Body of pancreas (tissue), 4 donors: Measurements from ENCODE around the gene GNG3. TPM values are rescaled to one million over a fixed set of nuclear protein-coding genes. Genes with fewer than 3 reads are reported as not detected.

ENCODE experiments used
- ATAC-seq: fragments of 150-250 bp; one replicate; pipeline ENCODE4 v1.9.1; 2016
- DNase-seq, 4 donors: peaks; one replicate each; pipeline ENCODE4 v3.0.0-alpha.2; 2019
- H3K27ac ChIP-seq, 4 donors: fragments of 200-600 bp; sonication (generic); 1 replicate in 3 of 4; 2 replicates in 1 of 4; pipeline versions ENCODE4 v1.5.1 to v1.6.1; 2016 to 2019; ENCODE audit warnings: mild to moderate bottlenecking in 1 of 4, mixed read lengths in 1 of 4, moderate library complexity in 1 of 4
- H3K27me3 ChIP-seq, 2 donors: fragments of 200-600 bp; sonication (generic); one replicate each; pipeline ENCODE4 v1.6.0; 2016; ENCODE audit warnings: mild to moderate bottlenecking in 1 of 2
- H3K36me3 ChIP-seq, 2 donors: fragments of 200-600 bp; sonication (generic); replicated peaks in 1 of 2; 2 replicates each; pipeline ENCODE4 v1.5.1; 2016; ENCODE audit warnings: low read depth in 2 of 2; ENCODE audit not compliant: insufficient read depth in 1 of 2
- H3K4me1 ChIP-seq: fragments of 200-600 bp; sonication (generic); one replicate; pipeline ENCODE4 v1.6.0; 2016
- H3K4me3 ChIP-seq, 2 donors: fragments of 200-600 bp; sonication (generic); 1 replicate in 1 of 2; 2 replicates in 1 of 2; pipeline ENCODE4 v1.5.1; 2016 to 2019
- H3K9me3 ChIP-seq, 3 donors: fragments of 200-600 bp; sonication (generic); 1 replicate in 2 of 3; 2 replicates in 1 of 3; pipeline ENCODE4 v1.5.1; 2016
- CTCF ChIP-seq, 7 experiments: fragments of 450-650 bp in 4 of 7; fragments of 200-600 bp in 3 of 7; sonication (generic) in 3 of 7; IDR thresholded peaks; one replicate each; pipeline ENCODE4 v1.5.1; 2016 to 2019; ENCODE audit warnings: antibody characterized with exemption in 7 of 7
- POLR2A ChIP-seq, 3 donors: fragments of 450-650 bp; IDR thresholded peaks; one replicate each; pipeline ENCODE4 v1.6.1; 2016; ENCODE audit warnings: antibody characterized with exemption in 3 of 3, mild to moderate bottlenecking in 2 of 3
- WGBS, 2 donors: methylation state at CpG; one replicate each; pipeline ENCODE4 v1.1.5; 2017; 5-methylcytosine and 5-hydroxymethylcytosine counted together
- intact Hi-C: fragments of 100-400 bp; cut with DNase I; formaldehyde crosslinking; loops from one replicate; pipeline ENCODE4 v1.15.1; 2023
- total RNA-seq, 2 donors: library from RNA; depleted of rRNA; stranded (reverse); fragments of >200 nt; gene quantifications; one replicate each; pipeline ENCODE4 v1.1.0, GENCODE V29; 2016

Gene GNG3
- total RNA-seq, 2 donors from 2014 or later, result 1.0 TPM; not detected in 1

DNA sequence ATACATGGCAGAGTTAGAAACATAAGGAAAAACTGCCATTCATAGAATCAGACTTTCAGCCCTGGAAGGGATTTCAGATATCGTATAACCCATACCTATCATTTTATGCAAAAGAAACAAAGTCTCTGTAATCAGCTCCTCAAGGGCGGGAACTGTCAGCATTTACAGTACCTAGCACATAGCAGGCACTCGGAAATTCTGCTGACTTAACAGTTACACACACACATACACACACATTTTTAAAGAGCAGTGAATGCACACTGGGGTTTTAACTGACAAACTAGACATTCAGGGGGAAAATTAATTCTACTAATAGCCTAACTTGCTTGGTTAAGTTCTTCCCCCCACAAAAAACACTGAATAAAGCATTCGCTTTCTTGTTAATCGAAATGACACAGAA lies 8.7 kb downstream of the GNG3 start:
- H3K27ac ChIP-seq, result peak overlapping the region in 2 of 4 donors; percentile 27 to 30

DNA sequence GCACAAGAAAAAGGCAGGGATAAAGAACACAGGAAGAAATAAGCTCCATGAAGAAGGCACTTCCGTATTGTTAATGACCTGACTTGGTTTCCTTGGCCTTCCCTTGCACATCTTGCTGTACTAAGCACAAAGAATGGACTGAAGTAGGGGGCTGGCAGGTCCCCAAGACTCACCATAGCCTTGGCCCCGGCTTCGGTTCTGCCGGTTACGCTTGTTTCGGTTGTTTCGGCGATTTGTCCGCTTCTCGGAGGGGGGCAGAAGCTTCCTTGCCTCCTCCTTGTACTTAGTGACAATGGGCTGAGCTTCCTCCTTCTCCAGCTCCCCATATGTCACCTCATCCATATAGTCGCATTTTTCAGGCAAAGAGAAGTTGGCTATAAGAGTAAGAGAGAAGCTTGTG lies 9.3 kb downstream of the GNG3 start:
- no peak for ATAC-seq
- H3K4me1 ChIP-seq, result peaks cover 39% of the 10 kb centered on the region
- H3K9me3 ChIP-seq, result no peaks in the 10 kb centered on the region
- DNase-seq, result no peak
- no peaks in the 10 kb centered on the region for H3K27me3 ChIP-seq
- peaks cover 15 to 42% of the 10 kb centered on the region in 2 donors for H3K36me3 ChIP-seq
- 61 to 63% methylated on average over 11 of the region's 11 CpGs for WGBS, 2 donors
- TF ChIP-seq CTCF (IDR thresholded peaks at IDR 0.05) (no peak), POLR2A (IDR thresholded peaks at IDR 0.05) (no peak)
- intact Hi-C loops, result no loop called here
- H3K4me3 ChIP-seq, result no peak overlapping the region
- H3K27ac ChIP-seq, result peak overlapping the region in 2 of 4 donors; percentile 27 to 30

More for the DNA sequence above, 8.7 kb downstream of the GNG3 start:
- no peak overlapping the region for H3K4me3 ChIP-seq
- no peaks in the 10 kb centered on the region for H3K27me3 ChIP-seq
- intact Hi-C loops, result no loop called here
- no peaks in the 10 kb centered on the region for H3K9me3 ChIP-seq
- no peak for TF ChIP-seq POLR2A (IDR thresholded peaks at IDR 0.05)
- no peak for TF ChIP-seq CTCF (IDR thresholded peaks at IDR 0.05)
- no peak for DNase-seq
- WGBS, 2 donors, result 63 to 66% methylated on average over 5 of the region's 5 CpGs
- peaks cover 45% of the 10 kb centered on the region for H3K4me1 ChIP-seq
- no peak for ATAC-seq
- H3K36me3 ChIP-seq, result peaks cover 10 to 40% of the 10 kb centered on the region in 2 donors

DNA sequence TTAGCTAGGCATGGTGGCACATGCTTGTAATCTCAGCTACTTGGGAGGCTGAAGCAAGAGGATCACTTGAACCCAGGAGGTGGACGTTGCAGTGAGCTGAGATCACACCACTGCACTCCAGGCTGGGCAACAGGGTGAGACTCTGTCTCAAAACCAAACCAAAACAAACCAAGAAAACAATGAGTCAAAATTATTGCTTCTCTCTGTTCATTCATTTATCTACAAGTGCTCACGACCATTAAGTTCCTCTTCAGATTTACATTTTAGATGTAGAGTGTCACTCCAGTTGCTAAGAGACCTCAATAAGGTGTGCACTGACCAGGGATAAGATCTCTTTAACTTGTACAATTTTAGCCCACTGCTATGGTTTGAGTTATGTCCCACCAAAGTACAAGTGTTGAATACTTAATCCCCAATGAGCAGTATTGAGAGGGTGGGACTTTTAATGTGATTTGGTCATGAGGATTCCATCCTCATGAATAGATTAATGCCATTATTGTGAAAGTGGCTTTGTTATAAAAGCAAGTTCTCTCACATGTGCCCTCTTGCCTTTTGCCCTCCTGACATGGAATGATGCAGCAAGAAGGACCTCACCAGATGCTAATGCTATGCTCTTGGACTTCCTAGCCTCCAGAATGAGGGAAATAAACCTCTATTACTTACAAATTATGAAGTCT lies 12.0 kb downstream of the GNG3 start:
- DNase-seq, result no peak
- H3K9me3 ChIP-seq, result no peaks in the 10 kb centered on the region
- ATAC-seq, result no peak
- peaks cover 18 to 60% of the 10 kb centered on the region in 2 donors for H3K36me3 ChIP-seq
- H3K4me3 ChIP-seq, result no peak overlapping the region
- 73 to 84% methylated on average over 2 of the region's 2 CpGs for WGBS, 2 donors
- H3K27ac ChIP-seq, result peak overlapping the region in 1 of 4 donors; percentile 3
- H3K4me1 ChIP-seq, result peaks cover 19% of the 10 kb centered on the region
- H3K27me3 ChIP-seq, result no peaks in the 10 kb centered on the region
- intact Hi-C loops, result no loop called here
- no peak for TF ChIP-seq POLR2A (IDR thresholded peaks at IDR 0.05)

GRCh38 chr11:62721994-62722393 lies 14.5 kb downstream of the GNG3 start:
- H3K27me3 ChIP-seq, result no peaks in the 10 kb centered on the region
- 60 to 76% methylated on average over 7 of the region's 7 CpGs for whole genome bisulfite sequencing, 2 donors
- no peak for ATAC-seq
- no peak for DNase-seq
- H3K27ac ChIP-seq, result no peak overlapping the region
- H3K36me3 ChIP-seq, result peaks cover 18 to 42% of the 10 kb centered on the region in 2 donors
- TF ChIP-seq CTCF (IDR thresholded peaks at IDR 0.05) (no peak), POLR2A (IDR thresholded peaks at IDR 0.05) (no peak)
- intact Hi-C loops, result no loop called here
- H3K4me3 ChIP-seq, result no peak overlapping the region
- peaks cover 23% of the 10 kb centered on the region for H3K4me1 ChIP-seq
- H3K9me3 ChIP-seq, result no peaks in the 10 kb centered on the region

DNA sequence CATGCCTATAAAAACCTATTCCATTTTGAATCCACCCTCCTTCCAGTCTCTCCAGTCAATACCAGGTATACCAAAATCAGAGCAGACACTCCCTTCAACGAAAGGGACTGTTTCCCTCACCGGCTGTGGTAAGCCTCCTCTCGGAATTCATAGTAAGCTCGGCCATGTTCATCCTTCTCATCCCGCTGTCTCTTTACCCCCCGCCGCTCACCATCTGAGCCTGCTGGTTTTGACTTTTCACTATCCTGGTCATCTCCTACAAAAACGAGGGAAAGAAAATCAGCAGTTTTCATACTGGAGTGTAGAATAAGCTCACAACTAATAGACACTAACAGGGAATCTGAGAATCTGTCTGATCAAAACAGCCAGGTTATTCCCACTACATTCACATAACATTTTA lies 16.7 kb downstream of the GNG3 start:
- TF ChIP-seq POLR2A (IDR thresholded peaks at IDR 0.05) (no peak), CTCF (IDR thresholded peaks at IDR 0.05) (no peak)
- intact Hi-C loops, result no loop called here
- Histone ChIP-seq H3K27me3 (no peaks in the 10 kb centered on the region), H3K4me3 (no peak overlapping the region), H3K27ac (no peak overlapping the region), H3K9me3 (no peaks in the 10 kb centered on the region), H3K36me3 (peaks cover 18 to 34% of the 10 kb centered on the region in 2 donors), H3K4me1 (peaks cover 15% of the 10 kb centered on the region)
- no peak for DNase-seq
- WGBS, 2 donors, result 25 to 32% methylated on average over 8 of the region's 8 CpGs
- ATAC-seq, result no peak
